Neuron (in vitro differentiated cells): Measurements from ENCODE around the gene ADORA2A.

ENCODE experiments used
- H2AFZ ChIP-seq: one replicate; pipeline ENCODE4 v1.6.1; 2013; ENCODE audit warnings: low read depth, mild to moderate bottlenecking, inconsistent platforms, low read length, moderate library complexity
- H3K27me3 ChIP-seq: one replicate; pipeline ENCODE4 v1.6.1; 2013; ENCODE audit warnings: low read length; ENCODE audit not compliant: insufficient read depth
- H3K36me3 ChIP-seq: one replicate; pipeline ENCODE4 v1.6.1; 2013; ENCODE audit warnings: low read length; ENCODE audit not compliant: insufficient read depth
- H3K4me1 ChIP-seq: one replicate; pipeline ENCODE4 v1.6.1; 2013; ENCODE audit warnings: low read length; ENCODE audit not compliant: insufficient read depth
- H3K4me3 ChIP-seq: 2 replicates; pipeline ENCODE4 v1.5.1; 2013; ENCODE audit warnings: mild to moderate bottlenecking, low read length, moderate library complexity
- H3K9me3 ChIP-seq: one replicate; pipeline ENCODE4 v1.6.1; 2013; ENCODE audit warnings: low read length

ADORA2A gene

DNA sequence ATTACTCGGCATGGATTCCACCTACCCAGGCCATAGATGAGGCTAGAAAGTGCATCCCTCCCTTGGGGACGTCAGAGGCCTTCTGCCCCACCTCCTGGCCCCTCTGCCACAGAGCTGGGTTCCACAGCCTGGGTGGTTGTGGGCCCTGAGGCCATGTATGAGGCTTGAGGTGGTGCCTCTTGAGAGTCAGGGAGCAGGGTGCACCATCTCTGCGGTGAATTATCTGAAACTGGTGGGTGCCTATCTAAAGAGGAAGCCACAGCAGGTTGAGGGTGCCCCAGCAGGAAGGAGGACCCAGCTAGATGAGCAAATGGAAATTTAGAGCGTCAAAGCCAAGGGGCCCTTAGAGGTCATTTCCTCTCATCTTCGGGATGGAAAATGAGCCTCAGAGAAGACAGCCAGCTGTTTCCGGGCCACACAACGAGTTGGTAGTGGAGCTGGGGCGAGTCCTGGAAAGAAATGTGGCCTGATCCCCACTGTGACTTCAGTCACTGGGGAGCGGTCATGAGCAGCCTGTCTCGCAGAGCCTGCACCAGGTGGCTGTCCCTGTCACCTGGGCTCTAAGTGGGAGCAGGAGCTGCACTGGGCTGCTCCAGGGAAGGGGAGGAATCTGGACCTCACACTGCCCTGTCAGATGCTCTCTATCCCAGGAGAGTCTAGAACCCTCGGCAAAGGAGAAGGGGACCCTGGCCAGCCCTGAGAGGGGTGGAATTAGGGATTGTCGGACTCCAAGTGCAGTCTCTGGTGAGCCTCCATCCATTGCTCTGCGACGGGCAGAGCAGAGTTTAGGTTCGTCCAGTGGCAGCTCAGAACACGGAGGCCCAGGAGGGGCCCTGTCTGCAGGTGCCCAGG, 7.3 kb downstream of the ADORA2A start:
- Histone ChIP-seq H2AFZ (no peak overlapping the region), H3K27me3 (no peaks in the 10 kb centered on the region), H3K4me3 (no peak overlapping the region), H3K4me1 (peaks cover 3% of the 10 kb centered on the region), H3K9me3 (no peaks in the 10 kb centered on the region), H3K36me3 (no peaks in the 10 kb centered on the region)

DNA sequence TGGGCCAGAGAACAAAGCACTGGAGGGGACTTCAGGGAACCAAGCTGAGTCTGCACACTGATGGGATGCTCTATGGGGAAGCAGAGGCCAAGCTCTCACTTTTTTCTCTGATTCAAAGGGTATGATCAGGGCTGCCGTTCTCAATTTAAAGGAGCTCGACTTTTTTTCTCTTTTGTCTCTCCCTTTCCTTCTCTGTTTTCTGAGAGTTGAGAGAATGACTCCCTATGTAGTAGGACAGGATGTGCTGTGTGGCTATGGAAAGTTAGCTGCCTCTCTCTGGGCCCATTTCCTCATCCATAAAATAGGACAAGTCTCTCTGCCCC, 7.9 kb downstream of the ADORA2A start:
- no peak overlapping the region for H2AFZ ChIP-seq
- peaks cover 2% of the 10 kb centered on the region for H3K4me1 ChIP-seq
- H3K4me3 ChIP-seq, result no peak overlapping the region
- no peaks in the 10 kb centered on the region for H3K36me3 ChIP-seq
- no peaks in the 10 kb centered on the region for H3K27me3 ChIP-seq
- H3K9me3 ChIP-seq, result no peaks in the 10 kb centered on the region

DNA sequence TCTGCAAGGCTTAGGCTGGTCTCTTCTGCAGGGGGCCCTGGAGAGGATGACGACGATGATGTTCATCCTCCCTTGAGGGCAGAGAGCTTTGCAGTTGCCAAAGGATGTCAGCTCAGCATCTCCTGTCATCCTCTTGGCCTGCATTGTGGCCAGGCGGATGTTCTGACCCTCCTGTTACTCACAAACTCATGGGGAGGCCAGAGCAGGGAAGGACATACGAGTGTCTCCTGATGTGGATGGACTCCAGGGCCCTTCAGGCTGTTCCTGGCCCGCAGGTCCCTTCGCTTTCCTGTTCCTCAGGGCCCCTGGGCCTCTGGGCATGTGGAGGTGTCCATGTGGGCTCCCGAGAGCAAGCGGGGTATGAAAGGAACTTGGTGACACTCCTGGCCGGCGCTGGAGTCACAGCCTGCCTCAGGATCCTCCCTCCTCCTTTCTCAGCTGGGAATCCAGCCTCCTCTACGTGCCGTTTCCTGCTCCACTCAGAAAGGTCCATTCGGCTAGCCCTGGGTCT, 8.5 kb downstream of the ADORA2A start:
- Histone ChIP-seq H3K4me1 (peaks cover 2% of the 10 kb centered on the region), H2AFZ (no peak overlapping the region), H3K36me3 (no peaks in the 10 kb centered on the region), H3K4me3 (no peak overlapping the region), H3K27me3 (no peaks in the 10 kb centered on the region), H3K9me3 (no peaks in the 10 kb centered on the region)

DNA sequence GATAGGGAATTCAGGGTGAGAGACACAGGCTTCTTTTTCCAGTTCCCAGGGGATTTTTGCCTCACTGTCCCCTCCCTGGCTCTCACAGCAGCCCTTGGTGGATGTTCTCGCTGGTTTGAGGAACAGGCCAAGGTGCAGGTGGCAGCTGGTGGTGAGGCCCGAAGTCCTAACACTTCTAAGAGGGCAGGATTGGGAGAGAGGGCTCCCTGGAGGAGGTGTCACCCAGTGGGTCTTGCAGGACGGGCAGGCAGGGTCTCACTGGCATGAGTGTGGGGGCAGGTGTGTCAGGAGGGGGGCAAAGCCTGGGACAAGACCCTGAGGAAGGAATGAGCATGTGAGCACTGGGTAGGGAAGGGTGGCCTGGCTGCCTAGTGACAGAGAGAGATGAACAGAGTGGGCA, 9.2 kb downstream of the ADORA2A start:
- H3K9me3 ChIP-seq, result no peaks in the 10 kb centered on the region
- H3K4me1 ChIP-seq, result peaks cover 2% of the 10 kb centered on the region
- no peaks in the 10 kb centered on the region for H3K36me3 ChIP-seq
- no peak overlapping the region for H3K4me3 ChIP-seq
- H2AFZ ChIP-seq, result no peak overlapping the region
- no peaks in the 10 kb centered on the region for H3K27me3 ChIP-seq

DNA sequence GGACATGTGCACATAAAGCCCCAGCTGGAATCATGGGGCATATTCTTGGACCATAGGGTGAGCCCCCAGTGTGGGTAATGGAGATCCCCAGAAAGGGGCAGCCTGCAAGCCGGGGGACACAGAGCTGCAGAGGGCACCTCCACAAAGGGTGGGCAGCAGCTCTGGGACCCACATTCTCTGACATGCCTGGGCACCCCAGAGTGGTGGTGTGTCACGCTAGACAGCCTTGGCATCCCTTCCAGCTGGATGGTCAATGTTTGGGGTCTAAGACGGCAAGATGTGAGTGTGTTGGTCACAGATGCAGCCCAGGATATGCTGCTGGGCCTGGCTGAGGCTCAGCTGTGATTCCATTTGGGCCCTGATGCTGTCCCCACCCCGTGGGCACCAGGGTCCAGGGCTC, 9.7 kb downstream of the ADORA2A start:
- Histone ChIP-seq H3K4me3 (no peak overlapping the region), H3K27me3 (no peaks in the 10 kb centered on the region), H3K9me3 (no peaks in the 10 kb centered on the region), H2AFZ (no peak overlapping the region), H3K4me1 (peaks cover 4% of the 10 kb centered on the region), H3K36me3 (no peaks in the 10 kb centered on the region)

DNA sequence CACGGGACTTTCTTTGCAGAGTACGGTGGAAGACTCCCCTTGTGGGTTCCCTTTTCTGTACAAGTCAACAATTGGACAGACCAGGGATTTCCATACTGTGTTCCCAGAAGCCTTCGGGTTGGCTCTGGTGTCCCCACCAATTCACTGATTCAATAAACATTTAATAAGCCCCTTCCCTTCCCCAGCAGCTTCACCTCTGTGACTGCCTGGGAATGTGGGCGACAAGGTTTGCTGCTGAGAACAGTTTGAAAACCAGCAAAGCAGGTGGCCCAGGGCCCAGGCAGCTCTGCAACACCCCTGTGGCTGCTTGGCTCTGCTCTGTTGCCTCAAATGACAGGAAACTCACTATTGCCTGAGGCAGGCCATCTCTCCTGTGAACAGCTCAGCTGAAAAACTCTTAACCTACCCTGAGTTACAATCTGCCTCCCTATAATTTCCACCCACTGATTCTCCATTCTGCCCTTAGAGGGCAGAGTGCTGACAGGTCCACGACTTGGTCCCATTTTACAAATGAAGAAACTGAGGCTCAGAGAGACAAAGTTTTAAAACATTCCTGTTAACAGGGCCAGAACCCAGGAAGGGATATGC, 10.4 kb downstream of the ADORA2A start:
- Histone ChIP-seq H3K9me3 (no peaks in the 10 kb centered on the region), H3K36me3 (no peaks in the 10 kb centered on the region), H3K4me1 (peaks cover 12% of the 10 kb centered on the region), H3K4me3 (no peak overlapping the region), H3K27me3 (no peaks in the 10 kb centered on the region), H2AFZ (no peak overlapping the region)

DNA sequence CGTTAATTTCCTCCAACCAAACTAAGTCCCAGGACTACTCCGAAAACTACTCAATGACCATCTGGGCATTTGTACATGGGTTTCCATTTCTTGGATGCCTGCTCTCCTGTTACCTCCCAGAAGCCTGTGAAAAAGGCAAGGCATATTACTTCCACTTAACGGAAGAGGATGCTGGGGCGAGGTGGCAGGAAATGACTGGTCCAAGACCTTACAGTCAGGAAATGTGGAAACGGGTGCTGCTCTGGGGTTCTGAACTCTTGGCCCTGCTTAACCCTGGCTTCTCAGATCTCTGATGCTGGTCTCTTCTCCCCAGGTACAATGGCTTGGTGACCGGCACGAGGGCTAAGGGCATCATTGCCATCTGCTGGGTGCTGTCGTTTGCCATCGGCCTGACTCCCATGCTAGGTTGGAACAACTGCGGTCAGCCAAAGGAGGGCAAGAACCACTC, 12.9 kb downstream of the ADORA2A start:
- H3K9me3 ChIP-seq, result no peaks in the 10 kb centered on the region
- H2AFZ ChIP-seq, result no peak overlapping the region
- H3K4me1 ChIP-seq, result peaks cover 17% of the 10 kb centered on the region
- no peaks in the 10 kb centered on the region for H3K27me3 ChIP-seq
- H3K4me3 ChIP-seq, result no peak overlapping the region
- H3K36me3 ChIP-seq, result no peaks in the 10 kb centered on the region

DNA sequence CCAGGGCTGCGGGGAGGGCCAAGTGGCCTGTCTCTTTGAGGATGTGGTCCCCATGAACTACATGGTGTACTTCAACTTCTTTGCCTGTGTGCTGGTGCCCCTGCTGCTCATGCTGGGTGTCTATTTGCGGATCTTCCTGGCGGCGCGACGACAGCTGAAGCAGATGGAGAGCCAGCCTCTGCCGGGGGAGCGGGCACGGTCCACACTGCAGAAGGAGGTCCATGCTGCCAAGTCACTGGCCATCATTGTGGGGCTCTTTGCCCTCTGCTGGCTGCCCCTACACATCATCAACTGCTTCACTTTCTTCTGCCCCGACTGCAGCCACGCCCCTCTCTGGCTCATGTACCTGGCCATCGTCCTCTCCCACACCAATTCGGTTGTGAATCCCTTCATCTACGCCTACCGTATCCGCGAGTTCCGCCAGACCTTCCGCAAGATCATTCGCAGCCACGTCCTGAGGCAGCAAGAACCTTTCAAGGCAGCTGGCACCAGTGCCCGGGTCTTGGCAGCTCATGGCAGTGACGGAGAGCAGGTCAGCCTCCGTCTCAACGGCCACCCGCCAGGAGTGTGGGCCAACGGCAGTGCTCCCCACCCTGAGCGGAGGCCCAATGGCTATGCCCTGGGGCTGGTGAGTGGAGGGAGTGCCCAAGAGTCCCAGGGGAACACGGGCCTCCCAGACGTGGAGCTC, 13.5 kb downstream of the ADORA2A start:
- H3K4me3 ChIP-seq, result no peak overlapping the region
- peaks cover 23% of the 10 kb centered on the region for H3K4me1 ChIP-seq
- no peaks in the 10 kb centered on the region for H3K27me3 ChIP-seq
- no peaks in the 10 kb centered on the region for H3K36me3 ChIP-seq
- H2AFZ ChIP-seq, result no peak overlapping the region
- no peaks in the 10 kb centered on the region for H3K9me3 ChIP-seq

DNA sequence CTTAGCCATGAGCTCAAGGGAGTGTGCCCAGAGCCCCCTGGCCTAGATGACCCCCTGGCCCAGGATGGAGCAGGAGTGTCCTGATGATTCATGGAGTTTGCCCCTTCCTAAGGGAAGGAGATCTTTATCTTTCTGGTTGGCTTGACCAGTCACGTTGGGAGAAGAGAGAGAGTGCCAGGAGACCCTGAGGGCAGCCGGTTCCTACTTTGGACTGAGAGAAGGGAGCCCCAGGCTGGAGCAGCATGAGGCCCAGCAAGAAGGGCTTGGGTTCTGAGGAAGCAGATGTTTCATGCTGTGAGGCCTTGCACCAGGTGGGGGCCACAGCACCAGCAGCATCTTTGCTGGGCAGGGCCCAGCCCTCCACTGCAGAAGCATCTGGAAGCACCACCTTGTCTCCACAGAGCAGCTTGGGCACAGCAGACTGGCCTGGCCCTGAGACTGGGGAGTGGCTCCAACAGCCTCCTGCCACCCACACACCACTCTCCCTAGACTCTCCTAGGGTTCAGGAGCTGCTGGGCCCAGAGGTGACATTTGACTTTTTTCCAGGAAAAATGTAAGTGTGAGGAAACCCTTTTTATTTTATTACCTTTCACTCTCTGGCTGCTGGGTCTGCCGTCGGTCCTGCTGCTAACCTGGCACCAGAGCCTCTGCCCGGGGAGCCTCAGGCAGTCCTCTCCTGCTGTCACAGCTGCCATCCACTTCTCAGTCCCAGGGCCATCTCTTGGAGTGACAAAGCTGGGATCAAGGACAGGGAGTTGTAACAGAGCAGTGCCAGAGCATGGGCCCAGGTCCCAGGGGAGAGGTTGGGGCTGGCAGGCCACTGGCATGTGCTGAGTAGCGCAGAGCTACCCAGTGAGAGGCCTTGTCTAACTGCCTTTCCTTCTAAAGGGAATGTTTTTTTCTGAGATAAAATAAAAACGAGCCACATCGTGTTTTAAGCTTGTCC, 14.3 kb downstream of the ADORA2A start:
- Histone ChIP-seq H3K36me3 (no peaks in the 10 kb centered on the region), H3K4me3 (no peak overlapping the region), H3K4me1 (peaks cover 28% of the 10 kb centered on the region), H3K27me3 (no peaks in the 10 kb centered on the region), H3K9me3 (no peaks in the 10 kb centered on the region), H2AFZ (no peak overlapping the region)

DNA sequence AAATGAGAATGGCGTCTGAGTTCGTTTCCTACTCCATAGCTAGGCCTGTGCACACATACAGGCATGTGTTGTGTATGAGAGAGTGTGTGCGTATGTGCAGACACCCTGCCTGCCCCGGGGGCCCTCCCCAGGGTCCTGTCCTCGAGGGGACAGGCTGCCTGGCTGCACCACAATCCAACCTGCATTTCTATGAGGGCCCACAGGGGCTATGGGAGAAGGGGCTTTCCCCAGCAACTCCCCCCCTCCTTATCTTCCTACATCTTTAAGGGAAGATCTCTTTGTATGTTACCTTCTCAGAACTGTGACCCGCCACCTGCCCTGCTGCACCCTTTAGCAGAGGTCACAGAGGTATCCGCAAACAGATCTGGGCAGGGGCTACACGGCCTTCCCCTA, 14.9 kb downstream of the ADORA2A start:
- H3K36me3 ChIP-seq, result no peaks in the 10 kb centered on the region
- H3K4me3 ChIP-seq, result no peak overlapping the region
- H3K9me3 ChIP-seq, result no peaks in the 10 kb centered on the region
- peaks cover 28% of the 10 kb centered on the region for H3K4me1 ChIP-seq
- no peak overlapping the region for H2AFZ ChIP-seq
- no peaks in the 10 kb centered on the region for H3K27me3 ChIP-seq

DNA sequence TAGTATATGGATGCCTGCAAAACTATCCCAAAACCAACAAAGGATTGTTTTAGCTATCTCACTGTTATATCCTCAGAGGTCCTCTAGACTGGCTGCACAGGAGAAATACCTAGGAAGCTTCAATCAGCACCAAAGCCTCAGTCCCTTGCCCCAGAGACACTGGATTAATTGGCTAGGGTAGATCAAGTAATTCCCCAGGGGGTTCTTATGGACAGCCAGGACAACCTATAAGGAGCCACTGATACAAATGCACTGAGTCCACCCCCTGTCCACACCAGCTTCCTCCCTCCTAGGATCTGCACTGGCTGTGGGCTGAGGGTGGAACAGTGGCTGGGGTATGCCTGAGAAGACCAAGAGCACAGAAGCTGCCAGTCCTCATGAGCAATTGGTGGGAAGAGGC, 16.3 kb downstream of the ADORA2A start:
- Histone ChIP-seq H3K9me3 (no peaks in the 10 kb centered on the region), H2AFZ (no peak overlapping the region)

DNA sequence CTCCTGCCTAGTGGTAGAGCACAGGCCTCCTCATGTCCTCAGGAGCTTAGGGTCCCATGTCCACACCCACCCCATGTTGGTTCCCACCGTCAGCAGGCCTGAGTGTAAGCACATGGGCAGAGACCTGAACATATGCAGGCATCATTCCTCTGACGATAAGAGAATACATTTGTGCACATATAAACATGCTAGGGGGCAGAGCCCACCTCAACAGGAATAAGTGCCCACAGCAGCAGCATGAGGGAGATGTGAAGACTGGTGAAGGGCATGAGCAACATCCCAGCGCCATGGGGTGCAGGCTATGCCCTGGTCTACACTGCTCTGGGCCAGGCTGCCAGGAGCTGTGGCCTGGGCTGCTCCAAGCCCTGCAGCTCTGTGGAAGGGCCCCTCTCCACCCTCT, 16.9 kb downstream of the ADORA2A start:
- H3K27me3 ChIP-seq, result no peaks in the 10 kb centered on the region
- peaks cover 28% of the 10 kb centered on the region for H3K4me1 ChIP-seq
- no peak overlapping the region for H2AFZ ChIP-seq
- no peak overlapping the region for H3K4me3 ChIP-seq
- H3K36me3 ChIP-seq, result no peaks in the 10 kb centered on the region
- no peaks in the 10 kb centered on the region for H3K9me3 ChIP-seq

More for the DNA sequence above, 16.3 kb downstream of the ADORA2A start:
- Histone ChIP-seq H3K4me1 (peaks cover 28% of the 10 kb centered on the region), H3K36me3 (no peaks in the 10 kb centered on the region), H3K4me3 (no peak overlapping the region), H3K27me3 (no peaks in the 10 kb centered on the region)
